Measurements from ENCODE around the gene OR1I1. TPM values are rescaled to one million over a fixed set of nuclear protein-coding genes. Genes with fewer than 3 reads are reported as not detected.
"Not testable (repeated sequence)": the region's sequence is repeated elsewhere in the genome, so short reads cannot be mapped to it uniquely, and the experiment has no call there.

Gene OR1I1
- total RNA-seq, 1 donor from 2014 or later, result not detected

DNA sequence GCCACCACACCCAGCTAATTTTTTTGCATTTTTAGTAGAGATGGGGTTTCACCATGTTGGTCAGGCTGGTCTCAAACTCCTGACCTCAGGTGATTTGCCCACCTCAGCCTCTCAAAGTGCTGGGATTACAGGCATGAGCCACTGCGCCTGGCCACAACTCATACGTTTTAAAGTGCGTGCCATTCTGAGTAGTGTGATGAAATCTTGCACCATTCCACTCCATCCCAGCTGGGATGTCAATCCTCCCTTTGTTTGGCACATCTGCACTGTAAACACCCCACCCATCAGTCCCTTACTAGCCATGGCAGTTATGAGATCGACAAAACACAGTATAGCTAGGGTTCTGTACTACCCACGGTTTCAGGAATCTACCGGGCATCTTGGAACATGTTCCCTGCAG, 16.0 kb downstream of the OR1I1 start:
- DNase-seq (ENCODE audit: low read depth in 2 of 2), result not testable (repeated sequence)

DNA sequence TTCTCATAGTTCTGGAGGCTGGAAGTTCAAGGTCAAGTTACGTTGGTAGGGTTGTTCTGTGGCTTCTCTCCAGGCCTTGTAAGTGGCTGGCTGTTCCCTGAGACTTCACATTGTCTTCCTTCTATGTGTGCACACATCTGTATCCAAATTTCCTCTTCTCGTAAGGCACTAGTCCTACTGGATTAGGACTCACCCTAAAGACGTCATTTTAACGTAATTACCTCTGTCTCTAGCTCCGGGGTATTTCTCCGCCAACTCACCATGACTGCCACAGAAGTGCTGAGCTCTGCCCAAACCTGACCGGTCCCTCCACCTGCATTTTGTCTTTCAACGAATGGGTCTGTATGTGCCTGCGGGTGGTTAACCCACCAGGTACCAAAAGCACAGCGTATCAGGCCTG, 16.4 kb downstream of the OR1I1 start:
- DNase-seq (ENCODE audit: low read depth in 2 of 2), result no peak

DNA sequence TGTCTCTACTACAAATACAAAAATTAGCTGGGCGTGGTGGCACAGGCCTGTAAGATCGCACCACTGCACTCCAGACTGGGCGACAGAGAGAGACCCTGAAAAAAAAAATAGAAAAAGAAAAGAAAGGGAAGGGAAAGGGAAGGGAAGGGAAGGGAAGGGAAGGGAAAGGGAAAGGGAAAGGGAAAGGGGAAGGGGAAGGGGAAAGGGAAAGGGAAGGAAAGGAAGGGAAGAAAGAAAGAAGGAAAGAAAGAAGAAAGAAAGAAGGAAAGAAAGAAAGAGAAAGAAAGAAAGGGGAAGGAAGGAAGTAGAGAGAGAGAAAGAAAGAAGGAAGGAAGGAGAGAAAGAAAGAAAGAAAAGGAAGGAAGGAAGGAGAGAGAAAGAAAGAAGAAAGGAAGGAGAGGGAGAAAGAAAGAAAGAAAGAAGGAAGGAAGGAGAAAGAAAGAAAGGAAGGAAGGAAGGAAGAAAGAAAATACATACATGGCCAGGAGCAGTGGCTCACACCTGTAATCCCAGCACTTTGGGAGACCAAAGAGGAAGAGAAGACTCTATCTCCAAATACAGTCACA, 17.1 kb downstream of the OR1I1 start:
- DNase-seq (ENCODE audit: low read depth in 2 of 2), result no peak

DNA sequence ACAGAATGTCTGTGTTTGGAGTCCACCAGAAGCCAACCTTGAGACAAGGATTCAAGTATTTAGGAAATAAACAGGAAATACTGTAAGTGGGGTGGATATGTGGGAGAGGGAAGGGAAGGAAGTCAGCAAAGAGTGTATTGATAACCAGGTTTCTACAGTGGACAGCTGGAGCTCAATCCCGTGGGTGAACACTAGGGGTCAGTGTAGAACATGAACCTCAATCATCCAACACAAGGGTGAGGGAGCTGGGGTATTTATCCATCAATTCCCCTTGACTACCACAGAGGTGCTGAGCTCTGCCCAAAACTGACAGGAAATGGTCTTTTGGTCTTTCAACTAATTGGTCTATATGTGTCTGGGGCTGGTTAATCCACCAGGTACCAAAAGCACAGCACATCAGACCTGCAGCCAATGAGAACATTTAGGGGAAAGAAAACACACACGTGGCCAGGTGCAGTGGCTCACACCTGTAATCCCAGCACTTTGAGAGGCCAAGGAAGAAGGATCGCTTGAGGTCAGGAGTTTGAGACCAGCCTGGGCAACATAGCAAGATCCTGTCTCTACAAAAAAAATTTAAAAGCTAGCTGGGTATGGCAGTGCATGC, 19.6 kb downstream of the OR1I1 start:
- peak; percentile 71 to 74 for DNase-seq (ENCODE audit: low read depth in 2 of 2)

DNA sequence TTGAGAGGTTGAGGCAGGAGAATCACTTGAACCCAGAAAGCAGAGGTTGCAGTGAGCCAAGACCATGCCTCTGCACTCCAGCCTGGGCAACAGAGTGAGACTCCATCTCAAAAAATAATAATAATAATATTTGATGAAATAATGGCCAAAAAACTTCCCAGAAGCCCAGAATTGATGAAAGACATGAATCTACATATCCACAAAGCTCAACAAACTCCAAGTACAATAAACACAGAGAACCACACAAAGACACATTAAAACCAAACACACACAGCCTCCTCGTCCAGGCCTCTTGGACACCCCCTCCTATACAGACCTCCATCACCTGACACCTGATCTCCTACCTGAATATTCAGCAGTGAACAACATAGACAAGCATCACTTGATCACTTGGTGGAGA, 22.0 kb downstream of the OR1I1 start:
- DNase-seq (ENCODE audit: low read depth in 2 of 2), result no peak

DNA sequence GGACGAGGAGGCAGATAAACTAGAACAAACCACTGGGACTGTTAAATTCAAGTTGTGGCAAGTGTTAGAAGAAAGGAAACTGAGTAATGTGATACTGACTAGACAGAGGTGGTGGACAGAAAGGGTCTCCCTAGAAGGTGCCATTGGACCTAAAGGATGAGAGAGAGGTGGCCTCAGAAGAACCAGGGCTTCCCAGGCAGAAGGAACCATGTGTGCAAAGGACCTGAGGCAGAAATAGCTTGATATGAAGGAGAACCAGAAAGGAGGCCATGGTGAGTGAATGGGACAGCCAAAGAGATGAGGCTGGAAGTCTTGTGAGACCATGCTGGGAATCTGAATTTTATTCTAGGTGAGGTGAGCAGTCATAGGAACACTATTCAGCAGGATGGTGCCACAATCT, 22.4 kb downstream of the OR1I1 start:
- no peak for DNase-seq (ENCODE audit: low read depth in 2 of 2)

DNA sequence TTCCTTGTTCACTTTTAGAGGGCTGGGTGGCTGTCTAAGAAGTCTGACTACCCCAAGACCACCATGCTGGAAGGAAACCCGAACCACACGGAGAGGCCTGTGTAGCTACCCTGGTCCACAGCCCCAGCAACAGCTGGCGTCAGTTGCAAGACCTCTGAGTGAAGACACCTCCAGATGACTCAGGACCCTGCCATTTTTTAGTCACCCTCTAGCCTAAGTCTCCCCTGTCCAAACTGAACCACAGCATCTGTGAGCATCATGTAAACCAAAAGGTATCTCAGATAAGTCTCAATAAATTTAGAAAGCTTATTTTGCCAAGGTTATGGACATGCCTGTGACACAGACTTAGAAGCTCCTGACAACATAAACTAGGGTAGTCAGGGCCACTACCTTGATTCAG, 23.0 kb downstream of the OR1I1 start:
- DNase-seq (ENCODE audit: low read depth in 2 of 2), result no peak

DNA sequence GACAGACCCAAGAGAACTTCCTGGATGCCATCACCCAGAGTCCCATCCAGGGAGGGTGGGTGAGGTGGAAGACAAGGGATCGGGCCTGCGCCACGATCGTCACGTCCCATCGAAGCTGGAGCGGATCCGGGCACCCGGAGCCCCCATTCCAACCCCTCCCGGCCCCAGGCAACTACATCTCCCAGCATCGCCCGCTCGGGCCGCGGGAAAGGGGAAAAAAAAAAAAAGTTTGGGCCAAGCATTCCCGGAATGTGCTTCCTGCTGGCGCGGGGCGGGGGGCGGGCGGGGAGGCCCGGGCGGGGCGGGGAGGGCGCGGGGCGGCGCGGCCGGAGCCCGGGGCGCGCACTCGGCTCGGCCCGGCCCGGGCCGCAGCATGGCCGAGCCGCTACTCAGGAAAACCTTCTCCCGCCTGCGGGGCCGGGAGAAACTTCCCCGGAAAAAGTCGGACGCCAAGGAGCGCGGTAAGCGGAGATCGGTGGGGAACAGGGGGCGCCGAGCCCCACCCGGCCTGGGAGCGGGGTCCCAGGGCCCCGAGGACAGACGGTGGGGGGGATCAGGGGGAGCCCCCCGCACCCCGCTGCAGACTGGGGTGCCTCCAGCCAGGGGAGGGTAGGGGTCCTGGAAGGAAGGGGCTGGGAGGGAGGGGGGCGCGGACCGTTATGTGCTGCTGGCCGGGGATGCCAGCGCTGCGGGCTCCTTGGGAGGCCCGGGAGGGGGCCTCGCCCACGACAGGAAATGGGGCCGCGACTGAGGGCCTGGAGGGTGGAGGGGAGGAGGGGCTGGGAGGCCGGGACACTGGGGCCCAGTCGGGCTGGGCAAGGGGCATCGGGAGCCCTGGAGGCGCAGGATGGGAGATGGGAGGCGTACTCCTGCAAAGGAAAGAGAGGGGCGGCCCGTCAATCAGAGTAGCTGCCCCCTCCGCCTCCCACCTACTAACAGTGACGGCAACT, 25.3 kb downstream of the OR1I1 start, which contains the start of gene SYDE1:
TSS of gene SYDE1 (plus strand) at position 341 of the 950 bp plus-strand sequence. CDS start at position 374, 33 bp downstream.
- DNase-seq (ENCODE audit: low read depth in 2 of 2), result peak; percentile 44 to 67

DNA sequence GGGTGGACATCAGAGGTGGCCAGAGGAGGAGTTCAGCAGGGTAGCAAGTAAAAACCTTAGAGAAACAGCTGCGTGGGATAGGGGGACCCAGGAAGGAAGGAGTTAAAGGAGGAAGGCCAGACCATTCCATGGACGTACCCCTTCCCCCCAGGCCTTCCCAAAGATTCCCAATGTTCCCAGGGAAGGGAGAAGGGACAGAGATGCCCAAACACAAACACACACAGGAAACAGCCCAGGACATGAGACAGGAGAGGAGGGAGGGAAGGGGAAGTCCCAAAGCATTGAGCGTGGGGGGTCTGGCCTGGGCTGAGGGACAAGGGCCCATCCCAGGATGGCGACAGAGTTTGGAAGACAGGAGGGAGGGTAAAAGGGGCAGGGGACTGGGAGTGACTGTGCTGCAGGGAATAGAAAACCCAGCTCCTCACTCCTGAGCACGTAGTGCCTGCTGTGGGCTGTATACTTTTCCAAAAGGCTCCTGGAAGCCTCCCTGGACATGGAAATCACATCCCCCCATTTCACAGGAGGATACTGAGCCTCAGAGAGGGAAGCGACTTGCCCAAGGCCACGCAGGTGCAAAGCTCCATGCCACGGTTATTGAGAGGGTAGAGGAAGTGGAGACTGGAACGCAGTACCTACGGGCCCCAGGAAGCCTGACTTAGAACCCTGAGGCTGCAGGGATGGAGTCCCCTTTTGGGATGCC, 26.3 kb downstream of the OR1I1 start:
- DNase-seq (ENCODE audit: low read depth in 2 of 2), result peak; percentile 27 to 30

DNA sequence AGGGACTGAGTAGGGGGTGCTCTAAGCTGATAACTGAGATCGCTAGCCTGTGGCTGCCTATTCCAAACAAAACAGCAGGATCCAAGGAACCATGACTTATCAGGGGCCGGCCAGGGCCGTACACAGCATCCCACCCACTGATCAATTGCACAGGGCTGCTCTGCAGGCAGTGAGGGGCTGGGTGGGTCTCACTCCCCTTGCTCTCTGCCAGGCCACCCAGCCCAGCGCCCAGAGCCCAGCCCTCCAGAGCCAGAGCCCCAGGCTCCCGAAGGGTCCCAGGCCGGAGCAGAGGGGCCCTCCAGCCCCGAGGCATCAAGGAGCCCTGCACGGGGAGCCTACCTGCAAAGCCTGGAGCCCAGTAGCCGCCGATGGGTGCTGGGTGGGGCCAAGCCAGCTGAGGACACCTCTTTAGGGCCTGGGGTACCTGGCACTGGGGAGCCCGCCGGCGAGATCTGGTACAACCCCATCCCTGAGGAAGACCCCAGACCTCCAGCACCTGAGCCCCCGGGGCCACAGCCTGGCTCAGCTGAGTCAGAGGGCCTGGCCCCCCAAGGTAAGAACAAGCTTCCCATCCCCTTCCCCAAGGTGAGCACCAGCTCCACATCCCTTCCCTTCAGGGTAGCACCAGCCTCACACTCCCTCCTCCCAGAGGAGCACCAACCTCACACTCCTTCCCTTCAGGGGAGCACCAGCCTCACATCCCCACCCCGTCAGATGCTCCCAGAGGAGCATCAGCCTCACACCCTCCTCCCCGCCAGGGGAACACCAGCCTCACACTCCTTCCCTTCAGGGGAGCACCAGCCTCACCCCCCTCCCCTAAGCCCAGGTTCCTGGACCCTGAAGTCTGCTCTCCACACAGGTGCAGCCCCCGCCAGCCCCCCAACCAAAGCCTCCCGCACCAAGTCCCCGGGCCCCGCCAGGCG, 27.1 kb downstream of the OR1I1 start:
- no peak for DNase-seq (ENCODE audit: low read depth in 2 of 2)

DNA sequence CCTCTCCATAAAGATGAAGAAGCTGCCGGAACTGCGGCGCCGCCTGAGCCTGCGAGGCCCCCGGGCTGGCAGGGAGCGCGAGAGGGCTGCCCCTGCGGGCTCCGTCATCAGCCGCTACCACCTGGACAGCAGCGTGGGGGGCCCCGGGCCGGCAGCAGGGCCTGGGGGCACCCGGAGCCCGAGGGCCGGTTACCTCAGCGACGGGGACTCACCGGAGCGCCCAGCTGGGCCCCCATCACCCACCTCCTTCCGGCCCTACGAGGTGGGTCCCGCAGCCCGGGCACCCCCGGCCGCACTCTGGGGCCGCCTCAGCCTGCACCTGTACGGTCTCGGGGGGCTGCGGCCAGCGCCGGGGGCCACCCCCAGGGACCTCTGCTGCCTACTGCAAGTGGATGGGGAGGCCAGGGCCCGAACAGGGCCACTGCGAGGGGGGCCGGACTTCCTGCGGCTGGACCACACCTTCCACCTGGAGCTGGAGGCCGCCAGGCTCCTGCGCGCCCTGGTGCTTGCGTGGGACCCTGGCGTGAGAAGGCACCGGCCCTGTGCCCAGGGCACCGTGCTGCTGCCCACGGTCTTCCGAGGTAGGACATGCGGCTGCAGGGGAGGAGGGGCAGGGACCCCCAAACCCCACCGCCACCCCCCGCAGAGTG, 27.9 kb downstream of the OR1I1 start:
- no peak for DNase-seq (ENCODE audit: low read depth in 2 of 2)

DNA sequence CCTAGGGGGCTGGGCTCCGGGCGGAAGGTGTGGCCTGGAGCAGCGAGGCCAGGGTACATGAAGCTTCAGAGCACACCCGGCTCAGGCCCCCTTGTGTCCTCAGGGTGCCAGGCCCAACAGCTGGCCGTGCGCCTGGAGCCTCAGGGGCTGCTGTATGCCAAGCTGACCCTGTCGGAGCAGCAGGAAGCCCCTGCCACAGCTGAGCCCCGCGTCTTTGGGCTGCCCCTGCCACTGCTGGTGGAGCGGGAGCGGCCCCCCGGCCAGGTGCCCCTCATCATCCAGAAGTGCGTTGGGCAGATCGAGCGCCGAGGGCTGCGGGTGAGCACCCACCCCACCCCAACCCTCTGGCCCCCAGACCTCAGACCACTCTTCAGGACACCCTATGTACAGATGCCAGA, 28.4 kb downstream of the OR1I1 start:
- DNase-seq (ENCODE audit: low read depth in 2 of 2), result no peak

DNA sequence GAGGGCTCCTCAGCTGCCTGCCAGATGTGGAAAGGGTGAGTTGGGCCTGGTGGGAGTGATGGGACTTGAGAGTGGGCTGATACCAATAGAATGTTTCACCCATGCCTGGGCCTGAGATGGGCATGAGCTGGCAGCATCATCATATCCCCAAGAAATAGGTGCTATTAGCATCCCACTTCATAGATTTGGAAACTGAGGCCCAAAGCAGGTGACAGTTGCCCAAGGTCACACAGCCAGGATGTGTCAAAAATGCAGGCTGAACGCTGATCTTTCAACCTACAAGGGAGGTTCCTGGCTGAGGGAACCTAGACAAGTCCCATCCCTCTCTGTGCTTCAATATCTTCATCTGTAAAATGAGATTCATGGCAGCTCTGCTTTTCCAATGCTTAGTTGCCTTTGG, 29.7 kb downstream of the OR1I1 start:
- no peak for DNase-seq (ENCODE audit: low read depth in 2 of 2)

DNA sequence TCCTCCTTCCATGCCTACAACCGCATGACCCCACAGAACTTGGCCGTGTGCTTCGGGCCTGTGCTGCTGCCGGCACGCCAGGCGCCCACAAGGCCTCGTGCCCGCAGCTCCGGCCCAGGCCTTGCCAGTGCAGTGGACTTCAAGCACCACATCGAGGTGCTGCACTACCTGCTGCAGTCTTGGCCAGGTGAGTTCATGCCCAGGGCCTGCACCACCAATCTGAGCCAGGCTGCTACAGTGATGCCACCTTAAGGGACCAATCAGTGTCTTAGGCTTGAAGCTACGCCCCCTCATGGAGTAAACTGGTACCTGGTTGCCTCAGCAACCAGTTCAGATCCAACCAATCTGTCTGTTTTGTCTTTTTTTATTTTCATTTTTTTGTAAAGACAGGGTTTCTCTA, 30.4 kb downstream of the OR1I1 start:
- peak in 1 of 2 donors; percentile 34 for DNase-seq (ENCODE audit: low read depth in 2 of 2)

DNA sequence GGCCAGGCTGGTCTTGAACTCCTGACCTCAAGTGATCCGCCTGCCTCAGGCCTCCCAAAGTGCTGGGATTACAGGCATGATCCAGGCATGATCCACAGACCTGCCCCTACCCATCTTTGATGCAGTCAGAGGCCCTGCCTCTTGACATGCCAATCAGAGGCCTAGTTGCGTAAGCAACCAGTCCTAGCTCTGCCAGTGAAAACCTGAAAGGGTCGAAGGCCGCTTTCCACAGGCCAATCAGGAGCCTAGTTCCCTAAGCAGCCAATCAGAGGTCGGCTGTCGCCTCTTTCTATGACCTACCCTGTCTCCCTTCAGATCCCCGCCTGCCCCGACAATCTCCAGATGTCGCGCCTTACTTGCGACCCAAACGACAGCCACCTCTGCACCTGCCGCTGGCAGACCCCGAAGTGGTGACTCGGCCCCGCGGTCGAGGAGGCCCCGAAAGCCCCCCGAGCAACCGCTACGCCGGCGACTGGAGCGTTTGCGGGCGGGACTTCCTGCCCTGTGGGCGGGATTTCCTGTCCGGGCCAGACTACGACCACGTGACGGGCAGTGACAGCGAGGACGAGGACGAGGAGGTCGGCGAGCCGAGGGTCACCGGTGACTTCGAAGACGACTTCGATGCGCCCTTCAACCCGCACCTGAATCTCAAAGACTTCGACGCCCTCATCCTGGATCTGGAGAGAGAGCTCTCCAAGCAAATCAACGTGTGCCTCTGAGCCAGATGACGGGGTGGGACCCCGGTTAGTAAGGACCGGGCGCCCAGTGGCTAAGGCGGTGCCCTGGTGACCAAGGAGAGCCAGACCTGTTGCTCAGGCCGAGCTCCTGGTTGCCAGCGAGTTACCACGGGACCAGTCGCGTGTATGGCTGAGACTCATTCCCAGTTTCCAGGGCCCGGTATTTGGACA, 31.5 kb downstream of the OR1I1 start:
- DNase-seq (ENCODE audit: low read depth in 2 of 2), result no peak

DNA sequence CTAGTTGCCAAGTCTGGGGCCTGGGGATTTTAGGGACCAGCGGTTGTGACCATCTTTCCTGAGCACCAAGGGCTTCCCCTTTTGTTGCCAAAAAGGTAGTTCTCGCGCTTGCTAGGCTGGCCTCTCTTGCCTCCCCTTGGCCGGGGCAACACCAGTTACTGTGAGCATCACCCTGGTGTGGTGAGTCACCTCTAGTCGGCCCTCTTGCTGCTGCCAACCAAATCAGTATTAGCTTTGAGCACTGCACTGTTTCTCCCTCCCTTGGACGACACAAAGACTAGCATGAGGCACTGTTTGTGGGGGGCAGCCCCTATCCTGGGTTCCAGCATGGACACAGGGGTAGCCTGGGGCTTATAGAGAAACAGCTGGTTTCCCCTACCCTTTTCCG, 32.1 kb downstream of the OR1I1 start:
- peak in 1 of 2 donors; percentile 42 for DNase-seq (ENCODE audit: low read depth in 2 of 2)

DNA sequence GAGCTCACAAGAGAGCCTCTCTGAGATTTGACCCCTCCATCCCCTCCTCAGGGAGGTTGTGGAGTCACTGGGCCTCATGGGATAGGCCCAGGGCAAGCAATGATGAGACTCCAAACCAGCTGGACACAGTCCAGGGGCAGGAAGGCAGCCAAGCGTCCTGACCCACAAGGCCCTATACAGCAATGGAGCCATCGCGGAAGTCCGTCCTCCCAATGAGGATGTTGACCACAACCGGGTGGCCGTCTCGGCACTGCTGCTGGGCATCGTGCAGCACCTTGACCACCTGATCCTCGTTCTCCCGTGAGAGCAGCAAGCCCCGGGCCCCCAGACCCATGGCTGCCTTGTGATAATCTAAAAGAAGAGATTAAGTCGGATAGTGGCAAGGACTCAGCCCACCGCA, 33.1 kb downstream of the OR1I1 start:
- peak; percentile 46 to 75 for DNase-seq (ENCODE audit: low read depth in 2 of 2)

DNA sequence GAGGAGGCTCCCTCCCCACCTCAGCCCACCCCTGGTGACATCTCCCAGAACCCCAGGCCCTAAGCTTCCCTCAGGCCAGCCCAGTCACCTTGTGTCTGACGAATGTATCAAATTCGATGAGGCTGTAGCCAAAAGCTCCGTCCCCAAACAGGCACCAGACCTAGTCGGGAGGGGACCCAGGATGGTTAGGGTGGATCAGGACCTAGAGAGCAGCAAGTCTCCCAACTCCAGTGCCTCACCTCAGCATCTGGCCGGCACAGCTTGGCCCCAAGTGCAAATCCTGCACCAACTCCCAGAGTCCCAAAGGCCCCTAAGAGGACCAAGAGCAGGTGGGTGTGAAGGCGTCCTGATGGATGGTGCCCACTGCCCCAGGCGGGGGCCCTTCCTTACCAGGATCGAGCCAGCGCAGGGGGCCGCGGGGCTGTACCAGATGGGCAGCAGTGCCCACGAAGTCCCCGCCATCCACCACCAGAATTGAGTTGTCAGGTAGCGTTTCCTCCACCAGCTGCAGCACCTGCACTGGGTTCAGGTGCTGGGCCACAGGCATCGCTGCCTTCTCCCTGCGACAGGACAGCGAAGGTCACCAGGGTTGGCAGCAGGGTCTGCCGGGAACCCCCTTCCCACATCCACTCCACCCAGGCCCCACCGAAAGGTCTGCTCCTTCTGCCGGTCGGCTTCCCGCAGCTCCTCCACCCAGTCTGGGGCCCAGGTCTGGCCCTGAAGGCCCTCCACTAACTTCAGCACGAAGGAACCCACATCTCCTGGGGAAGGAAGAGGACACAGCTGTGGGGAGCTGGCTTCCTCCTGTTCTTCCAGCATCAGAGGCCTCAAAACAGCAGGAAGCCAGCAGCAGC, 34.0 kb downstream of the OR1I1 start:
- DNase-seq (ENCODE audit: low read depth in 2 of 2), result no peak
